ENCODE measurements around the gene TWF2. TPM values are rescaled to one million over a fixed set of nuclear protein-coding genes. Genes with fewer than 3 reads are reported as not detected.

The TWF2 gene
- total and polyA plus RNA-seq, 4 donors = 40.5 to 52.2 (median 45.2) TPM

- WGBS, 2 donors = 24 to 27% methylated on average over 8 of the region's 8 CpGs
- intact Hi-C loops (cut with DNase I) = no loop called here
- peak overlapping the region; percentile 60 to 69 for H3K4me3 ChIP-seq (ENCODE audit: low read length in 2 of 2)
- DNase-seq (no peak), ATAC-seq (ENCODE audit: low FRiP score) (peak; percentile 15)
- H3K36me3 ChIP-seq (ENCODE audit: control insufficient read depth in 1 of 2, insufficient read depth in 2 of 2, low read length in 1 of 2) = no peaks in the 10 kb centered on the region
- H3K9me3 ChIP-seq (ENCODE audit: control insufficient read depth, low read length) = no peaks in the 10 kb centered on the region
- peak overlapping the region in 1 of 2 donors; percentile 83 for H3K27ac ChIP-seq (ENCODE audit: low read depth in 1 of 2, low read length in 2 of 2)
- H3K27me3 ChIP-seq (ENCODE audit: control insufficient read depth in 1 of 2, insufficient read depth in 2 of 2, low read length in 1 of 2) = no peaks in the 10 kb centered on the region
- no peaks in the 10 kb centered on the region for H3K4me1 ChIP-seq (ENCODE audit: control insufficient read depth in 1 of 2, insufficient read depth in 2 of 2, low read length in 2 of 2)
Observed at GRCh38 chr3:52246264-52246620, 7.3 kb upstream of the TWF2 start.

GRCh38 chr3:52245322-52246263, 6.6 kb upstream of the TWF2 start, which contains the start of gene PPM1M:
PPM1M (plus strand) TSS chr3:52245759; CDS start chr3:52245825, 66 bp downstream.
- Histone ChIP-seq H3K27me3 (ENCODE audit: control insufficient read depth in 1 of 2, insufficient read depth in 2 of 2, low read length in 1 of 2) (no peaks in the 10 kb centered on the region), H3K4me1 (ENCODE audit: control insufficient read depth in 1 of 2, insufficient read depth in 2 of 2, low read length in 2 of 2) (no peaks in the 10 kb centered on the region), H3K27ac (ENCODE audit: low read depth in 1 of 2, low read length in 2 of 2) (peak within 1 kb of the TSS; percentile 51 to 83), H3K4me3 (ENCODE audit: low read length in 2 of 2) (peak within 1 kb of the TSS; percentile 60 to 69), H3K36me3 (ENCODE audit: control insufficient read depth in 1 of 2, insufficient read depth in 2 of 2, low read length in 1 of 2) (no peaks in the 10 kb centered on the region), H3K9me3 (ENCODE audit: control insufficient read depth, low read length) (no peaks in the 10 kb centered on the region)
- ATAC-seq (ENCODE audit: low FRiP score) (peak; percentile 62), DNase-seq (peak; percentile 70 to 87)
- intact Hi-C loops (cut with DNase I) = no loop called here
- 1% methylated on average over 94 to 98 of the region's 98 CpGs for WGBS, 2 donors

- Histone ChIP-seq H3K4me1 (ENCODE audit: control insufficient read depth in 1 of 2, insufficient read depth in 2 of 2, low read length in 2 of 2) (no peaks in the 10 kb centered on the region), H3K4me3 (ENCODE audit: low read length in 2 of 2) (no peak overlapping the region), H3K27ac (ENCODE audit: low read depth in 1 of 2, low read length in 2 of 2) (no peak overlapping the region), H3K27me3 (ENCODE audit: control insufficient read depth in 1 of 2, insufficient read depth in 2 of 2, low read length in 1 of 2) (no peaks in the 10 kb centered on the region), H3K36me3 (ENCODE audit: control insufficient read depth in 1 of 2, insufficient read depth in 2 of 2, low read length in 1 of 2) (no peaks in the 10 kb centered on the region), H3K9me3 (ENCODE audit: control insufficient read depth, low read length) (no peaks in the 10 kb centered on the region)
- DNase-seq (peak; percentile 79 to 83), ATAC-seq (ENCODE audit: low FRiP score) (no peak)
- intact Hi-C loops (cut with DNase I) = no loop called here
- 74 to 78% methylated on average over 9 of the region's 9 CpGs for WGBS, 2 donors
Observed at GRCh38 chr3:52243791-52244628, 5.1 kb upstream of the TWF2 start.

- Histone ChIP-seq H3K36me3 (ENCODE audit: control insufficient read depth in 1 of 2, insufficient read depth in 2 of 2, low read length in 1 of 2) (no peaks in the 10 kb centered on the region), H3K27ac (ENCODE audit: low read depth in 1 of 2, low read length in 2 of 2) (no peak overlapping the region), H3K4me1 (ENCODE audit: control insufficient read depth in 1 of 2, insufficient read depth in 2 of 2, low read length in 2 of 2) (no peaks in the 10 kb centered on the region), H3K9me3 (ENCODE audit: control insufficient read depth, low read length) (no peaks in the 10 kb centered on the region), H3K27me3 (ENCODE audit: control insufficient read depth in 1 of 2, insufficient read depth in 2 of 2, low read length in 1 of 2) (no peaks in the 10 kb centered on the region), H3K4me3 (ENCODE audit: low read length in 2 of 2) (no peak overlapping the region)
- WGBS, 2 donors = 81 to 86% methylated on average over 1 of the region's 1 CpG
- intact Hi-C loops (cut with DNase I) = no loop called here
- no peak for ATAC-seq (ENCODE audit: low FRiP score)
- no peak for DNase-seq
Observed at GRCh38 chr3:52242039-52242438, 3.1 kb upstream of the TWF2 start.

GRCh38 chr3:52240886-52241370, 2.0 kb upstream of the TWF2 start:
- Histone ChIP-seq H3K27ac (ENCODE audit: low read depth in 1 of 2, low read length in 2 of 2) (no peak overlapping the region), H3K9me3 (ENCODE audit: control insufficient read depth, low read length) (no peaks in the 10 kb centered on the region), H3K27me3 (ENCODE audit: control insufficient read depth in 1 of 2, insufficient read depth in 2 of 2, low read length in 1 of 2) (no peaks in the 10 kb centered on the region), H3K4me1 (ENCODE audit: control insufficient read depth in 1 of 2, insufficient read depth in 2 of 2, low read length in 2 of 2) (no peaks in the 10 kb centered on the region), H3K36me3 (ENCODE audit: control insufficient read depth in 1 of 2, insufficient read depth in 2 of 2, low read length in 1 of 2) (no peaks in the 10 kb centered on the region), H3K4me3 (ENCODE audit: low read length in 2 of 2) (no peak overlapping the region)
- ATAC-seq (ENCODE audit: low FRiP score) (no peak), DNase-seq (no peak)
- 84% methylated on average over 4 of the region's 4 CpGs for WGBS, 2 donors
- intact Hi-C loops (cut with DNase I) = no loop called here

GRCh38 chr3:52240059-52240885, 1.3 kb upstream of the TWF2 start:
- Histone ChIP-seq H3K4me1 (ENCODE audit: control insufficient read depth in 1 of 2, insufficient read depth in 2 of 2, low read length in 2 of 2) (no peaks in the 10 kb centered on the region), H3K4me3 (ENCODE audit: low read length in 2 of 2) (no peak overlapping the region), H3K36me3 (ENCODE audit: control insufficient read depth in 1 of 2, insufficient read depth in 2 of 2, low read length in 1 of 2) (no peaks in the 10 kb centered on the region), H3K9me3 (ENCODE audit: control insufficient read depth, low read length) (no peaks in the 10 kb centered on the region), H3K27ac (ENCODE audit: low read depth in 1 of 2, low read length in 2 of 2) (no peak overlapping the region), H3K27me3 (ENCODE audit: control insufficient read depth in 1 of 2, insufficient read depth in 2 of 2, low read length in 1 of 2) (no peaks in the 10 kb centered on the region)
- DNase-seq (peak in 1 of 2 donors; percentile 72), ATAC-seq (ENCODE audit: low FRiP score) (peak; percentile 5)
- WGBS, 2 donors = 98 to 100% methylated on average over 1 of the region's 1 CpG
- intact Hi-C loops (cut with DNase I) = no loop called here

- Histone ChIP-seq H3K27ac (ENCODE audit: low read depth in 1 of 2, low read length in 2 of 2) (peak overlapping the region in 1 of 2 donors; percentile 45), H3K36me3 (ENCODE audit: control insufficient read depth in 1 of 2, insufficient read depth in 2 of 2, low read length in 1 of 2) (no peaks in the 10 kb centered on the region), H3K27me3 (ENCODE audit: control insufficient read depth in 1 of 2, insufficient read depth in 2 of 2, low read length in 1 of 2) (no peaks in the 10 kb centered on the region), H3K4me1 (ENCODE audit: control insufficient read depth in 1 of 2, insufficient read depth in 2 of 2, low read length in 2 of 2) (no peaks in the 10 kb centered on the region), H3K4me3 (ENCODE audit: low read length in 2 of 2) (peak overlapping the region; percentile 52 to 89), H3K9me3 (ENCODE audit: control insufficient read depth, low read length) (no peaks in the 10 kb centered on the region)
- DNase-seq = peak in 1 of 2 donors; percentile 46
- intact Hi-C loops (cut with DNase I) = loop anchor here (5.0 kb wide), 2 partner anchors 39 to 49 kb away; partner anchors contain the start of genes GLYCTK (in 1 of the 2) and WDR82 (in 1 of the 2)
- WGBS, 2 donors = 9 to 10% methylated on average over 11 of the region's 11 CpGs
- ATAC-seq (ENCODE audit: low FRiP score) = peak; percentile 5
Observed at GRCh38 chr3:52238193-52238760, 681 bp downstream of the TWF2 start.

Measured in aorta (tissue), 5 donors.